ENCODE data around the gene FLT3.

- no peak for TF ChIP-seq CTCF (IDR thresholded peaks at IDR 0.05)
- no peak for TF ChIP-seq POLR2A (IDR thresholded peaks at IDR 0.05)
Measured at GRCh38 chr13:27967203-27967735, 133.1 kb downstream of the FLT3 start.
